ENCODE measurements around the gene MMP3. TPM values are rescaled to one million over a fixed set of nuclear protein-coding genes. Genes with fewer than 3 reads are reported as not detected.

MMP3 gene
- polyA plus RNA-seq, 3 donors = not detected

DNA sequence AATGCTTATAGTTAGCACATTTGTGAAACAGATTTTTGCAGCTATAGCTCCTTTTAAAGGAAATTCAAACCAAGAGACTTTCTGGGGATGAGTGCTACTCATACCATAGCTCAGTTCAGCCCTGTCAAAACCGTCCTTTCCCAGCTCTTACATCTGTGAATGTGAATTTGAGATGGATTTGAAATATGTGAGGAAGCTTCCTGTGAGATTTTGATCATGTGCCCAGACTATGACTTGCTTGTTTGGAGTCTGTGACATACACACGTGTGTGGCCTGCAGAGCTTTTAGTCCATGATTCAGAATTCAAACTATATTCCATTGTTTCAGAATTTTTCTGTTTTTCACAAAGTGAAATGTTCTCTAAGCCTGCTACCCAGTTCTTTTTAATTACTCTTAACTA, 41.1 kb downstream of the MMP3 start:
- no peaks in the 10 kb centered on the region for H4K20me1 ChIP-seq (ENCODE audit: insufficient read depth, low read length)
- Mint-ChIP-seq H3K4me1 (peaks cover 5% of the 10 kb centered on the region), H3K36me3 (no peaks in the 10 kb centered on the region), H3K9me3 (peaks cover 0 to under 1% (median 0%) of the 10 kb centered on the region in 7 donors), H3K27ac (no peak overlapping the region), H3K27me3 (ENCODE audit: low read depth in 3 of 3) (peaks cover 2 to 12% (median 3%) of the 10 kb centered on the region in 3 donors), H3K4me3 (no peak overlapping the region)
- 0% methylated on average over 1 of the region's 2 CpGs for WGBS (ENCODE audit: insufficient coverage)
- no peak overlapping the region for H3K4me2 ChIP-seq (replicated peaks; ENCODE audit: extremely low read depth, low read length, poor library complexity, severe bottlenecking)
- no peaks in the 10 kb centered on the region for H3K36me3 ChIP-seq (replicated peaks in 1 of 2; ENCODE audit: control insufficient read depth in 1 of 2, insufficient read depth in 2 of 2, low read length in 2 of 2)
- H3K4me1 ChIP-seq (ENCODE audit: control insufficient read depth in 1 of 2, insufficient read depth in 2 of 2, low read length in 2 of 2) = no peaks in the 10 kb centered on the region
- H3K9me3 ChIP-seq (replicated peaks in 1 of 2; ENCODE audit: control insufficient read depth in 1 of 2, insufficient read depth in 1 of 2, low read length in 2 of 2) = no peaks in the 10 kb centered on the region
- intact Hi-C loops (cut with micrococcal nuclease) = no loop called here
- peak in 1 of 3 donors; percentile 34 for DNase-seq
- H3K79me2 ChIP-seq (ENCODE audit: insufficient read depth, low read length) = no peaks in the 10 kb centered on the region
- no peak overlapping the region for H3K27ac ChIP-seq (ENCODE audit: low read depth in 1 of 2, low read length in 2 of 2)
- H3K4me3 ChIP-seq (replicated peaks in 1 of 3; ENCODE audit: low read depth in 2 of 3, low read length in 3 of 3) = no peak overlapping the region
- H3K9ac ChIP-seq (ENCODE audit: insufficient read depth, low read length, poor library complexity, severe bottlenecking) = no peak overlapping the region
- TF ChIP-seq, protein P1, sequence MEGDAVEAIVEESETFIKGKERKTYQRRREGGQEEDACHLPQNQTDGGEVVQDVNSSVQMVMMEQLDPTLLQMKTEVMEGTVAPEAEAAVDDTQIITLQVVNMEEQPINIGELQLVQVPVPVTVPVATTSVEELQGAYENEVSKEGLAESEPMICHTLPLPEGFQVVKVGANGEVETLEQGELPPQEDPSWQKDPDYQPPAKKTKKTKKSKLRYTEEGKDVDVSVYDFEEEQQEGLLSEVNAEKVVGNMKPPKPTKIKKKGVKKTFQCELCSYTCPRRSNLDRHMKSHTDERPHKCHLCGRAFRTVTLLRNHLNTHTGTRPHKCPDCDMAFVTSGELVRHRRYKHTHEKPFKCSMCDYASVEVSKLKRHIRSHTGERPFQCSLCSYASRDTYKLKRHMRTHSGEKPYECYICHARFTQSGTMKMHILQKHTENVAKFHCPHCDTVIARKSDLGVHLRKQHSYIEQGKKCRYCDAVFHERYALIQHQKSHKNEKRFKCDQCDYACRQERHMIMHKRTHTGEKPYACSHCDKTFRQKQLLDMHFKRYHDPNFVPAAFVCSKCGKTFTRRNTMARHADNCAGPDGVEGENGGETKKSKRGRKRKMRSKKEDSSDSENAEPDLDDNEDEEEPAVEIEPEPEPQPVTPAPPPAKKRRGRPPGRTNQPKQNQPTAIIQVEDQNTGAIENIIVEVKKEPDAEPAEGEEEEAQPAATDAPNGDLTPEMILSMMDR (IDR thresholded peaks at IDR 0.05) = no peak
- H2AFZ ChIP-seq (ENCODE audit: insufficient read depth, low read depth, low read length, poor library complexity, severe bottlenecking) = no peak overlapping the region
- peaks cover 0 to 2% of the 10 kb centered on the region in 2 donors for H3K27me3 ChIP-seq (ENCODE audit: control insufficient read depth in 2 of 2, insufficient read depth in 2 of 2, low read length in 2 of 2)

DNA sequence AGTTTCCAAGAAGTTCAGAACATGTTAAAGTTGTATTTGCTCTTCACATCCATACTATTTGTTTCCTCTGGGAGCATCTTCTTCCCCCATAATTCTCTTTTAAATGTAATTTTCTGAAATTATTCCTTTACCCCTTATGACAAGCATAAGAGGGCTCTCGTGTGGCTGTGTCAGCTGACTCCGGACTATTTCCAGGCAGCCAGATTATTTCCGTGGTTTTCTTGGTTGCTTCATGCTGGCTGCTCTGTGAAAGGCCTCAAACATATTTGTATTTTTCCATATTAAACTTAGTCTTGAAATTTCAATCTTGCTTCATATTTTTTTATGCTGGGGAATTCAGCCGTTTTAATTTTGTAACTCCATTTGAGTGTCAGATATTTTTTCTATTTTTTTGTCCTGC, 42.6 kb downstream of the MMP3 start:
- Histone ChIP-seq H3K27ac (ENCODE audit: low read depth in 1 of 2, low read length in 2 of 2) (no peak overlapping the region), H3K4me1 (ENCODE audit: control insufficient read depth in 1 of 2, insufficient read depth in 2 of 2, low read length in 2 of 2) (no peaks in the 10 kb centered on the region), H3K9ac (ENCODE audit: insufficient read depth, low read length, poor library complexity, severe bottlenecking) (no peak overlapping the region), H4K20me1 (ENCODE audit: insufficient read depth, low read length) (no peaks in the 10 kb centered on the region), H3K9me3 (replicated peaks in 1 of 2; ENCODE audit: control insufficient read depth in 1 of 2, insufficient read depth in 1 of 2, low read length in 2 of 2) (no peaks in the 10 kb centered on the region), H3K4me2 (replicated peaks; ENCODE audit: extremely low read depth, low read length, poor library complexity, severe bottlenecking) (no peak overlapping the region), H2AFZ (ENCODE audit: insufficient read depth, low read depth, low read length, poor library complexity, severe bottlenecking) (no peak overlapping the region), H3K4me3 (replicated peaks in 1 of 3; ENCODE audit: low read depth in 2 of 3, low read length in 3 of 3) (no peak overlapping the region), H3K36me3 (replicated peaks in 1 of 2; ENCODE audit: control insufficient read depth in 1 of 2, insufficient read depth in 2 of 2, low read length in 2 of 2) (no peaks in the 10 kb centered on the region), H3K79me2 (ENCODE audit: insufficient read depth, low read length) (no peaks in the 10 kb centered on the region), H3K27me3 (ENCODE audit: control insufficient read depth in 2 of 2, insufficient read depth in 2 of 2, low read length in 2 of 2) (peaks cover 0 to 5% of the 10 kb centered on the region in 2 donors)
- Mint-ChIP-seq H3K36me3 (no peaks in the 10 kb centered on the region), H3K4me3 (no peak overlapping the region), H3K9me3 (no peaks in the 10 kb centered on the region), H3K4me1 (peaks cover 5% of the 10 kb centered on the region), H3K27me3 (ENCODE audit: low read depth in 3 of 3) (peaks cover 2 to 10% (median 7%) of the 10 kb centered on the region in 3 donors), H3K27ac (no peak overlapping the region)
- WGBS (ENCODE audit: insufficient coverage) = no CpG with 5 or more reads among the region's 4 CpGs
- intact Hi-C loops (cut with micrococcal nuclease) = no loop called here
- no peak for DNase-seq
- TF ChIP-seq, protein P1 (IDR thresholded peaks at IDR 0.05) = no peak

All from CD14-positive monocyte (primary cell).